H1 (cell line): ENCODE results near the gene DHCR24. TPM values are rescaled to one million over a fixed set of nuclear protein-coding genes. Genes with fewer than 3 reads are reported as not detected.

ENCODE experiments used
- CTCF ChIA-PET: fragments of 300-600 bp; sonication (Branson Sonifier 250); formaldehyde crosslinking; loops from one replicate; lab custom pipeline; 2021; ENCODE audit not compliant: partially characterized antibody; lab: Charles Lee
- POLR2A ChIA-PET: fragments of 300-600 bp; sonication (Branson Sonifier 250); formaldehyde crosslinking; loops from one replicate; lab custom pipeline; 2021; ENCODE audit warnings: inconsistent platforms; ENCODE audit not compliant: partially characterized antibody; lab: Charles Lee
- DNase-seq, 2 experiments: peaks; one replicate each; pipeline versions ENCODE4 v3.0.0 to v3.0.0-alpha.2; 2010 to 2022; ENCODE audit warnings: low spot score in 2 of 2, low read depth in 1 of 2, mixed read lengths in 1 of 2
- FAIRE-seq: peaks from 2 replicates; lab custom pipeline; 2011; peaks lifted over from hg19 to GRCh38; lab: Jason Lieb, UNC
- H2AFZ ChIP-seq: 2 replicates; pipeline ENCODE4 v1.8.1; 2012; ENCODE audit warnings: low read length, inconsistent platforms
- H2AK5ac ChIP-seq: 2 replicates; pipeline ENCODE4 v1.6.1; 2013; ENCODE audit warnings: low read depth, low read length
- H2BK120ac ChIP-seq: replicated peaks from 2 replicates; pipeline ENCODE3; 2013; ENCODE audit warnings: low read depth, low read length, inconsistent platforms
- H2BK12ac ChIP-seq: 2 replicates; pipeline ENCODE4 v1.6.1; 2013; ENCODE audit warnings: low read depth, low read length
- H2BK15ac ChIP-seq: 2 replicates; pipeline ENCODE4 v1.6.1; 2013; ENCODE audit warnings: low read length
- H2BK20ac ChIP-seq: 2 replicates; pipeline ENCODE4 v1.6.1; 2013; ENCODE audit warnings: low read length
- H2BK5ac ChIP-seq: 2 replicates; pipeline ENCODE4 v1.6.1; 2013; ENCODE audit warnings: low read depth, low read length
- H3K14ac ChIP-seq: 2 replicates; pipeline ENCODE4 v1.6.1; 2013; ENCODE audit warnings: inconsistent platforms; ENCODE audit not compliant: insufficient read length
- H3K18ac ChIP-seq: 2 replicates; pipeline ENCODE4 v1.6.1; 2013; ENCODE audit warnings: low read length; ENCODE audit errors: extremely low read depth
- H3K23ac ChIP-seq: 2 replicates; pipeline ENCODE4 v1.6.1; 2013; ENCODE audit warnings: inconsistent platforms; ENCODE audit not compliant: insufficient read length
- H3K23me2 ChIP-seq: 2 replicates; pipeline ENCODE4 v1.6.1; 2013; ENCODE audit warnings: low read depth, low read length
- H3K27ac ChIP-seq: 2 replicates; pipeline ENCODE4 v1.6.1; 2011; ENCODE audit warnings: low read depth, low read length, inconsistent platforms
- H3K27me3 ChIP-seq, 4 experiments: replicated peaks in 1 of 4; 1 replicate in 1 of 4; 2 replicates in 3 of 4; pipeline versions ENCODE4 v1.6.1 to v1.8.1; 2011 to 2013; ENCODE audit warnings: low read length in 3 of 4, mild to moderate bottlenecking in 3 of 4, inconsistent platforms in 2 of 4, mixed read lengths in 2 of 4, moderate library complexity in 1 of 4; ENCODE audit not compliant: control insufficient read depth in 3 of 4, insufficient read depth in 3 of 4; ENCODE audit errors: extremely low read depth in 1 of 4
- H3K36me3 ChIP-seq, 4 experiments: 2 replicates each; pipeline versions ENCODE4 v1.6.1 to v1.8.1; 2011 to 2013; ENCODE audit warnings: mild to moderate bottlenecking in 4 of 4, low read length in 3 of 4, moderate library complexity in 2 of 4, control low read depth in 1 of 4, inconsistent platforms in 1 of 4; ENCODE audit not compliant: insufficient read depth in 4 of 4, control insufficient read depth in 2 of 4
- H3K4ac ChIP-seq: replicated peaks from 2 replicates; pipeline ENCODE3; 2013; ENCODE audit warnings: low read length, low read depth, mixed read lengths, inconsistent platforms; ENCODE audit not compliant: insufficient read length
- H3K4me1 ChIP-seq, 4 experiments: replicated peaks in 1 of 4; 1 replicate in 1 of 4; 2 replicates in 3 of 4; pipeline versions ENCODE4 v1.6.1 to v1.8.1; 2011 to 2013; ENCODE audit warnings: low read length in 3 of 4, inconsistent platforms in 2 of 4, mixed read lengths in 1 of 4; ENCODE audit not compliant: insufficient read depth in 4 of 4, control insufficient read depth in 3 of 4
- H3K4me2 ChIP-seq, 2 experiments: 2 replicates each; pipeline versions ENCODE4 v1.6.1 to v1.8.1; 2011 to 2013; ENCODE audit warnings: low read depth in 2 of 2, low read length in 2 of 2, control low read depth in 1 of 2, inconsistent platforms in 1 of 2, mild to moderate bottlenecking in 1 of 2; ENCODE audit not compliant: insufficient read depth in 1 of 2
- H3K4me3 ChIP-seq, 4 experiments: fragments of 200-600, 300-600 bp in 1 of 4; sonication (generic), shearing (Covaris generic), sonication (Bioruptor Twin) in 1 of 4; 2 replicates each; pipeline versions ENCODE4 v1.5.1 to v1.8.1; 2011 to 2016; ENCODE audit warnings: low read length in 4 of 4, low read depth in 3 of 4, control low read depth in 2 of 4, inconsistent platforms in 2 of 4, mild to moderate bottlenecking in 2 of 4, mixed read lengths in 1 of 4, moderate library complexity in 1 of 4; ENCODE audit not compliant: insufficient read depth in 2 of 4; ENCODE audit errors: extremely low read depth in 1 of 4
- H3K56ac ChIP-seq: replicated peaks from 2 replicates; pipeline ENCODE3; 2013; ENCODE audit warnings: low read depth, mild to moderate bottlenecking, mixed read lengths, low read length, inconsistent platforms; ENCODE audit not compliant: insufficient read length
- H3K79me1 ChIP-seq: 2 replicates; pipeline ENCODE4 v1.6.1; 2013; ENCODE audit warnings: low read depth, low read length, control low read depth
- H3K79me2 ChIP-seq, 2 experiments: 2 replicates each; pipeline versions ENCODE4 v1.6.1 to v1.8.1; 2012 to 2013; ENCODE audit warnings: low read length in 2 of 2, mild to moderate bottlenecking in 2 of 2, inconsistent platforms in 1 of 2; ENCODE audit not compliant: insufficient read depth in 2 of 2, control insufficient read depth in 1 of 2
- H3K9ac ChIP-seq, 4 experiments: replicated peaks in 1 of 4; 1 replicate in 1 of 4; 2 replicates in 3 of 4; pipeline versions ENCODE4 v1.6.1 to v1.8.1; 2011 to 2013; ENCODE audit warnings: low read depth in 3 of 4, low read length in 3 of 4, control low read depth in 2 of 4, mild to moderate bottlenecking in 2 of 4, moderate library complexity in 2 of 4, inconsistent platforms in 1 of 4; ENCODE audit errors: extremely low read depth in 1 of 4
- H3K9me3 ChIP-seq, 2 experiments: 2 replicates each; pipeline versions ENCODE4 v1.6.1 to v1.8.1; 2012 to 2013; ENCODE audit warnings: mild to moderate bottlenecking in 2 of 2, moderate library complexity in 2 of 2, control low read depth in 1 of 2, inconsistent platforms in 1 of 2, low read depth in 1 of 2, low read length in 1 of 2, mixed read lengths in 1 of 2; ENCODE audit not compliant: insufficient read depth in 2 of 2
- H4K20me1 ChIP-seq, 2 experiments: replicated peaks in 1 of 2; 2 replicates each; pipeline versions ENCODE3 to v1.8.1; 2011 to 2013; ENCODE audit warnings: inconsistent platforms in 2 of 2, low read length in 2 of 2, mild to moderate bottlenecking in 1 of 2; ENCODE audit not compliant: insufficient read depth in 2 of 2, control insufficient read depth in 1 of 2
- H4K5ac ChIP-seq: 2 replicates; pipeline ENCODE4 v1.6.1; 2013; ENCODE audit warnings: low read length, low read depth, mixed read lengths, inconsistent platforms; ENCODE audit not compliant: insufficient read length
- H4K8ac ChIP-seq: 2 replicates; pipeline ENCODE4 v1.8.0; 2013; ENCODE audit warnings: mild to moderate bottlenecking, moderate library complexity, low read length, inconsistent platforms; ENCODE audit not compliant: insufficient read depth; ENCODE audit errors: extremely low read depth
- H4K91ac ChIP-seq: replicated peaks from 2 replicates; pipeline ENCODE3; 2013; ENCODE audit warnings: low read length, mixed read lengths, inconsistent platforms; ENCODE audit not compliant: insufficient read length
- JUND ChIP-seq: IDR thresholded peaks from 2 replicates; pipeline ENCODE4 v1.6.1; 2011; ENCODE audit warnings: mild to moderate bottlenecking, improper control_type of control experiment, low read length
- SP1 ChIP-seq: IDR thresholded peaks from 2 replicates; pipeline ENCODE4 v1.6.1; 2011; ENCODE audit warnings: low read depth, low read length
- TAF7 ChIP-seq: optimal IDR thresholded peaks from 2 replicates; pipeline ENCODE3; 2011; ENCODE audit warnings: low read depth, mild to moderate bottlenecking, inconsistent platforms, low read length, moderate library complexity, borderline replicate concordance
- polyA plus RNA-seq, 7 experiments: library from polyadenylated mRNA; depleted of rRNA in 3 of 7; stranded (reverse) in 5 of 7; unstranded in 2 of 7; fragments of >200 nt in 5 of 7; fragments of 200-250 nt in 2 of 7; gene quantifications; 1 replicate in 5 of 7; 2 replicates in 1 of 7; 4 replicates in 1 of 7; pipeline versions ENCODE4 v1.2.1 to v1.2.3, GENCODE V29; 2011 to 2013; ENCODE audit warnings: missing spikeins in 2 of 7, mixed read lengths in 2 of 7
- total RNA-seq: library from RNA; stranded (reverse); fragmentation: NEBNext Ultra II Directional; extraction: Animal tissue kit (Norgen Biotek cat#: 25700); gene quantifications from 2 replicates; pipeline ENCODE4 v1.2.1, GENCODE V29; 2021

Gene DHCR24
- total and polyA plus RNA-seq, 2 of the 8 experiments (the other 6 are each of a cell fraction or from before 2014, with no cell fraction given): 370 to 419 TPM

GRCh38 chr1:54819733-54820132 lies 67.3 kb downstream of the DHCR24 start:
- TF ChIP-seq TAF7 (no peak), SP1 (no peak), JUND (no peak)
- DNase-seq: no peak
- H2AK5ac ChIP-seq: no peak overlapping the region
- no peak overlapping the region for H2BK12ac ChIP-seq
- no peak overlapping the region for H2BK5ac ChIP-seq
- H3K27me3 ChIP-seq: no peaks in the 10 kb centered on the region; a peak in 2 of 7 replicates
- no peak overlapping the region for H3K23ac ChIP-seq
- H3K79me1 ChIP-seq: no peaks in the 10 kb centered on the region
- peaks cover 0 to 4% (median under 1%) of the 10 kb centered on the region in 4 experiments; a peak in 4 of 7 replicates for H3K4me1 ChIP-seq
- H4K8ac ChIP-seq: no peak overlapping the region
- H3K27ac ChIP-seq: no peak overlapping the region
- no peak for FAIRE-seq
- H4K20me1 ChIP-seq: no peaks in the 10 kb centered on the region
- no peak overlapping the region for H3K14ac ChIP-seq
- H3K23me2 ChIP-seq: no peaks in the 10 kb centered on the region
- no peak overlapping the region for H3K4me2 ChIP-seq
- no peaks in the 10 kb centered on the region for H3K36me3 ChIP-seq
- H4K91ac ChIP-seq: no peak overlapping the region
- H2BK15ac ChIP-seq: no peak overlapping the region
- ChIA-PET POLR2A (interaction anchor here (0.7 kb wide), 1 partner anchor 22 kb away, joined by 3 read pairs; no protein-coding TSS in a partner anchor), CTCF (interaction anchor here (1.3 to 1.6 kb wide), 3 partner anchors 19 to 32 kb away, joined by 3 to 5 read pairs (median 4); partner anchors contain the start of gene TTC22)
- H2BK20ac ChIP-seq: no peak overlapping the region
- H3K9me3 ChIP-seq: 0 out of 4 replicates have a peak, but pooled peaks cover 0 to 3% of the 10 kb centered on the region in 2 experiments
- no peaks in the 10 kb centered on the region for H3K79me2 ChIP-seq
- H2BK120ac ChIP-seq: no peak overlapping the region
- no peak overlapping the region for H4K5ac ChIP-seq
- H3K56ac ChIP-seq: no peak overlapping the region
- H3K9ac ChIP-seq: no peak overlapping the region
- H3K4ac ChIP-seq: no peak overlapping the region
- H3K18ac ChIP-seq: no peak overlapping the region
- H2AFZ ChIP-seq: no peak overlapping the region
- H3K4me3 ChIP-seq: no peak overlapping the region
